NOMO-1 treated with dmso at 0.1 percent for 144 hours (cell line): ENCODE results near the gene CERS4.
"Not testable (repeated sequence)": the region's sequence is repeated elsewhere in the genome, so short reads cannot be mapped to it uniquely, and the experiment has no call there.

Source experiments
- DNase-seq: peaks from one replicate; lab custom pipeline; 2025; ENCODE audit not compliant: unreplicated experiment; lab: John Stamatoyannopoulos, UW

The CERS4 gene

DNA sequence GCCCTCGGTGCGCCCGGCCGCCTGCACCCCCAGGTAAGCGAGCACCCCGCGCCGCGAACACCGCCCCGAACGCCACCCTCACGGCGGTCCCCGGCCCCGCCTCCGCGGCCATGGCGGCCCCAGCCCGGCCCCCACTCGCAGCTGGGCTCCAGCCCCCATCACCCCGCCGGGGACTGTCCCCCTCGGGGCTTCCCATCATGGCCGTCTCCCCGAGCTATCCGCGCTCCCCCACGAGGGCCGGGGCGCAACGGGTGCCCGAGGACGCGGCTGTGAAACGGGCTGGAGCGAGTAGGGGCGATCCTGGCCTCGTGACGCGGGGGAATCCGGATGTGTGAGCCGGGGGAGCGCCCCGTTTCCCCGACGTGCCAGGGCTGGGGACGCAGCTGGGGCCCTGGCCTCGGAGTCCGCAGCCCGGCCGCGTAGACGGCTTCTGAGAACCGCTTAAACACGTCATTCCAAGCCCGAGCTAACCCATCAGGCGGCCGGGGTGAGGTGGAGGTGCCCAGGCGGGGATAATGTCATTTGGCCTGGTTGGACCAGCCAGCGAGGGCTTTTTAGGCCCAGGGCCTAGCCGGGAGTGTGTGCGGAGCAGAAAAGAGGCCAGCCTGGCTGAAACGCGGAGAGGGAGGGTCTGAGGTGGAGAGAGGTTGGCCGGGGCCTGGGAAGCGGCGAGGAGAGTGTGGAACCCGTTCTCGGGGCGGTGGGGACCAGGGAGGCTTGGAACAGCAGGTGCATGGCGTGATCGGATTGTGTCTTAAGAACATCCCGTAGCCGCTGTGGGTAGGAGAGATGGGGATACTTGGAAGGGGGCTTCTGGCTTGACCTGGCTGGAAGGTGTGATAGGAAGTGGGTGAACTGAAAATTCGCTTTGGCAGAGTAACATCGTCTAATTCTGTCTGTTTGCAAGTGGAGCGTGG lies 550 bp downstream of the CERS4 start:
- no peak for DNase-seq

DNA sequence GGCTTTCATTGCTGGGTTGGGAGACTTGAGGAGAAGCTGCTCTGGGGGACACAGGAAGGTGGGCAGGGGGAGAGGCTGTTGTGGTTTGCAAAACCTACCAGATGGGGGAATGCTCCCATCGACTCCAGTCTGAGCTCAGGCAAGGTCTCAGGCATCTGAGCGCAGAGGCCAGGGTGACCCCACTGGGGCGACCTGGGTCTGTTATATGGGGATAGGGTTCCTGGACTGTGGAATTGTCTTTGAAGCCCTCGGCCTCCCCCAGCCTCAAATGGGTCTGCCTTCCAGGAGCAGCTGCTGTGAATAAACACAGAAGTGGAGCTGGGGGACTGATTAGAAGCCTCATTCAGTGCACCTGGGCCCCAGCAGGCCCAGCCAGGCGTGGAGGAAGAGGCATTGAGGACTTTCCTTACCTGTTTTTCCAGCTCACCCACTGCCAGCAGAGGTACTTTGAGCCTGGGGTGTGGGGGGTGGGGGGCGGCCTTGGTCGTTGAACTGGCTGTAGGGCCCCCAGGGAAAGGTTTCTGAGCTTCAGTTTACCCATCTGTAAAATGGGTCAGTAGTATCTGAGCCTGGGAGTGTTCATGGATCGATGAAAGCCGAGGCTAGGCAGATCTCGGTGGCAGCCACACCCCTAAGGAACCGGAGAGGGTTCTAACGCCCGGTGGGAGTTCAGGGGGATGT lies 1.4 kb downstream of the CERS4 start:
- DNase-seq = no peak

DNA sequence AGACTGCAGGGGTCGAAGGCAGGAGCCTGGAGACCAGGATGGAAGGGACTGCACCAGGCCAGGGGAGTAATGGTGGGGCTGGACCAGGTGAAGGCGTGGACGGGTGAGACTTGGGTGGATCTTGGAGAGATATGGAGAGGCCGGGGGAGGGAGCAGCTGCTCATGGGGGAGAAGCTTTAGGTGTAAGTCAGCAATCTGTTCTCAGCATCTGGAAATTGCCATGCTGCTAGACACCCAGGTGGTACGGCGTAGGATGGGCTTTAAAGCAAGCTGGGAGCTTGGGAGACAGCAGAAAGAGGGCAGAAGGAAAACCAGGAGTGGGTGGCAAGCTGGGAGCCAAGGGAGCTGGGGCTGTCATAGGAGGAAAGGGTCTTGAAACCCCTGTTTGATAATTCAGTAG lies 3.0 kb downstream of the CERS4 start:
- DNase-seq = no peak

DNA sequence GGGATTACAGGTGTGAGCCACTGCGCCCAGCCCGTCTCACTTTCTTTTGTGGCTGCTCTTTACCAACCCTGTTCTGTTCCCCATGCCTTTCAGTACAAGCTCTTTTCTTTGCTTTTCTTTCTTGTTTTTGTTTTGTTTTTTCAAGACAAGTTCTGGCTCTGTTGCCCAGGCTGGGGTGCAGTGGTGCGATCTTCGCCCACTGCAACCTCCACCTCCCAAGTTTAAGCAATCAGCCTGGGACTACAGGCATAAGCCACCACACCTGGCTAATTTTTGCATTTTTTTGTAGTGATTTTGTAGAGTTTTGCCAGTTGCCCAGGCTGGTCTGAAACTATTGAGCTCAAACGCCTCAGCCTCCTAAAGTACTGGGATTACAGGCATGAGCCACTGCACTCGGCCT lies 3.7 kb downstream of the CERS4 start:
- DNase-seq = no peak

DNA sequence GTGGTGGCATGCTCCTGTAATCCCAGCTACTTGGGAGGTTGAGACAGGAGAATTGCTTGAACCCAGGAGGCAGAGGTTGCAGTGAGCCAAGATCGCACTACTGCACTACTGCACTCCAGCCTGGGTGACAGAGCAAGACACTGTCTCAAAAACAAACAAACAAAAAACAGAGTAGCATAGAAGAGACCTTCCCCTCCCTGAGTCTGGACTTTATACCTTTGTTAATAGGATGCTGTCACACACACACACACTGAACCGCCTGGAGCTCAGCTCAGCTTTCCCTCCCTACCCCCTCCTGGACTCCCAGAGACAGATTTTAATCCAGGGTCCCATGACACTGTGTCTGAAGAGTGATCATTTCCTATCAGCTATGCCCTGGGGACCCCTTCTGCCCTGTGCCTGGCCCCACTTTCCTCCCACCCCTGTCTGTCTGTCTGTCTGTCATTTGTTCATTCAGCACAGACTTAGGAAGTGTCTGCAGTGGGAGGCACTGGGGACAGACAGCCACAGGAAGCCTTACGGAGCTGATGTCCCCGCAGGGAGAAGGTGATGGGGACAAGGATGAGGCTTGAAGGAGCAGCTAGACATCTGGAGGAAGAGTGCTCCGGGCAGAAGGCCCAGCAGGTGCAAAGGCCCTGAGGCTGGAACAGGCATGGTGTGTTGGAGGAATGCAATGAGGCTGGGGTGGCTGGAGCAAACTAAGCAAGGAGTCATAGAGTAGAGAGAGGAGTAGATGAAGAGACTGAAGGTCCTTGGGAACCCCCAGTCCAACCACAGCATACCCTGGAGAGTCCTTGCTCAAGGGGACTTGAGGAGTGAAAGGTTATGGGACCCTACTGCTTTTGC lies 4.9 kb downstream of the CERS4 start:
- DNase-seq = no peak

DNA sequence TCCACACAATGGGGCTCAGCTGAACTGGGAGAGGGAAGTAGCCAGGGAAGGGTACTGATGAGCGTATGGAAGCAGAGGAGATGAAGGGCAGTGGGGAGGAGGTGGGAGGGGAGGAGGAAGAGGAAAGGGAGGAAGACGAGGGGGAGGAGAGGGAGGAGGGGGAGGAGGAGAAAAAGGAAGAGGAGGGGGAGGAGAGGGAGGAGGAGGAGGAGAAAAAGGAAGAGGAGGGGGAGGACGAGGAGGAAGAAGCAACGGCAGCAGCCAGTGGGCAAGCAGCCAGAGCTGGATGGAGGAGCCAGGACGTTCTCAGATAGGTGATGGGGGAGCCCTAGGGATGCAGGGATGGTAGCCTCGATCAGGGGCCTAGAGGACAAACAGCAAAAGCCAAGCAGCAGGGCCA lies 5.6 kb downstream of the CERS4 start:
- no peak for DNase-seq

DNA sequence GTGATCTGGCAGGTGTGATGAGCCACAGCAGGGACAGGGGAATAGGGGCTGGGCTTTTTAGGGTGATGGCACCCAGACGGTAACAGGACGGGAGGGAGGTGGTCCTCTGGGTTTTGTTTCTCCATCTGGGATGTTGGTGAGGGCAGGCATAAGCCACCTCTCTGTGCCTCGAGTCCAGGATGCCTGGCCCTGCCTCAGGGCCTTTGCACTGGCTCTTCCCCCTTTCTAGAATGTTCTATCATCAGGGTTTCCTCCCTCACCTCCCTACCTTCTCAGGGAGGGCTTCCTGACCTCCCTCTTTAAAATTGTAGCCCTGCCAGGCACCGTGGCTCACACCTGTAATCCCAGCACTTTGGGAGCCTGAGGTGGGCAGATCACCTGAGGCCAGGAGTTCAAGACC lies 6.6 kb downstream of the CERS4 start:
- no peak for DNase-seq

DNA sequence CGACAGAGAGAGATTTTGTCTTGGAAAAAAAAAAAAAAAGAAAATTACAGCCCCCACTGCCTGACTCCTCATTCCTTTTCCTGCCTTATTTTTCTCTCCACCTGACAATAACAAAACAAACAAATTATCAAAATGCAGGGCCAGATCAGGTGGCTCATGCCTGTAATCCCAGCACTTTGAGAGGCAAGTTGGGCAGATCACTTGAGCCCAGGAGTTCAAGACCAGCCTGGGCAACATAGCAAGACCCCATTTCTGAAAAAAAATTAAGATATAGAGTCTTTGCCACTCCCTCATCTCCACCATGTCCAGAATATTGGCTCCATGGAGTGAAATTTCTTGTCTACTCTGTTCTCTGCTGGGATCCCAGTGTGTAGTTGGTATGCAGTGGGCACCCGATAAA lies 7.2 kb downstream of the CERS4 start:
- no peak for DNase-seq

DNA sequence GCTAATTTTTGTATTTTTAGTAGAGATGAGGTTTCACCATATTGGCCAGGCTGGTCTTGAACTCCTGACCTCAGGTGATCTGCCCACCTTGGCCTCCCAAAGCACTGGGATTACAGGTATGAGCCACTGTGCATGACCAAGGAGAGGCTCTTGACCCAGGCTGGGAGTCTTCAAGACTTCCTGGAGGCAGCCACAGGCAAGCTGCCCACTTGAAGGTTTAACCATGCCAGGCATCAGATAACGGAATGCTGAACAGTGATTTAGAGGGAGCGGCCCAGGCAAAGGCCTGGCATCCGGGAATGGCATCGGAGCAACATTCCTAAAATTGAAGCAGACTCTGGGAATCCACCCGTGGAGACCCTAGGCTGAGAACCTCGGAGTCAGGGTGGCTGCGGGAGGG lies 9.0 kb downstream of the CERS4 start:
- not testable (repeated sequence) for DNase-seq

DNA sequence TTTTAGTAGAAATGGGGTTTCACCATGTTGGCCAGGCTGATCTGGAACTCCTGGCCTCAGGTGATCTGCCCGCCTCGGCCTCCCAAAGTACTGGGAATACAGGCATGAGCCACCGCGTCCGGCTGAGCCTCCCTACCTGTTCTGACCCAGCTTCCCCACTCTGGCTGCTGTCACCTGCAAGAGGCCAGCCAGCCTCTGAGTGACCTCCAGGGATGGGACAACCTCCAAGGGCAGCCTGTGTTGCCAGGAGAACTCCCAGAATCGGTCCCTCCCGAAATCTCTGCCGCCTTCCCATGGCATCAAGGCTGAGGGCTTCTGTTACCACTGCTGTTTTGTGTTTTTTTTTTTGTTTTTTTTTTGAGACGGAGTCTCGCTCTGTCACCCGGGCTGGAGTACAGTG lies 11.3 kb downstream of the CERS4 start:
- DNase-seq = no peak

DNA sequence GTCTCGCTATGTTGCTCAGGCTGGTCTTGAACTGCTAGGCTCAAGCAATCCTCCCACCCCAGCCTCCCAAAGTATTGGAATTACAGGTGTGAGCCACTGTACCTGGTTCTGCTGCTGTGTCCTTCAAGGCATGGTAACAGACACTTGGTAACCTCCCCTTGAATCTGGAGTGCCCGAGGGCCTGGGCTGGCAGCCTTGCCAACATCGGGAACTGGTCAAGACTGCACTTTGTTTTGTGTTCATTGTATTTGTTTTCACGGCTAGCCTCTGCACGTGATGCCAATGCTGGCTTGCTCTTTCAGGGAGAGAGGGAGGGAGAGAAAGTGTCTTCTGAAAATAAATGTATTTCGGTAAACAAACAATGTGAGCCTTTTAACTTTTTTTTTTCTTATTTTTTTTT lies 12.0 kb downstream of the CERS4 start:
- no peak for DNase-seq

DNA sequence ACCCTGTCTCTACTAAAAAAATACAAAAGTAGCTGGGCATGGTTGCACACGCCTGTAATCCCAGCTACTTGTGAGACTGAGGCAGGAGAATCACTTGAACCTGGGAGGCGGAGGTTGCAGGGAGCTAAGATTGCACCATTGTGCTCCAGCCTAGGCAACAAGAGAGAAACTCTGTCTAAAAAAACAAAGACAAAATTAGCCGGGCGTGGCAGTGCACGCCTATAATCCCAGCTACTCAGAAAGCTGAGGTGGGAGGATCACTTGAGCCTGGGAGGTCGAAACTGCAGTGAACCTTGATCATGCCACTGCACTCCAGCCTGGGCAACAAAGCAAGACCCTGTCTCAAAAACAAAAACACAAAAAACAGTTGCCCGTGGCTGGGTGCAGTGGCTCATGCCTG lies 14.3 kb downstream of the CERS4 start:
- DNase-seq = not testable (repeated sequence)

DNA sequence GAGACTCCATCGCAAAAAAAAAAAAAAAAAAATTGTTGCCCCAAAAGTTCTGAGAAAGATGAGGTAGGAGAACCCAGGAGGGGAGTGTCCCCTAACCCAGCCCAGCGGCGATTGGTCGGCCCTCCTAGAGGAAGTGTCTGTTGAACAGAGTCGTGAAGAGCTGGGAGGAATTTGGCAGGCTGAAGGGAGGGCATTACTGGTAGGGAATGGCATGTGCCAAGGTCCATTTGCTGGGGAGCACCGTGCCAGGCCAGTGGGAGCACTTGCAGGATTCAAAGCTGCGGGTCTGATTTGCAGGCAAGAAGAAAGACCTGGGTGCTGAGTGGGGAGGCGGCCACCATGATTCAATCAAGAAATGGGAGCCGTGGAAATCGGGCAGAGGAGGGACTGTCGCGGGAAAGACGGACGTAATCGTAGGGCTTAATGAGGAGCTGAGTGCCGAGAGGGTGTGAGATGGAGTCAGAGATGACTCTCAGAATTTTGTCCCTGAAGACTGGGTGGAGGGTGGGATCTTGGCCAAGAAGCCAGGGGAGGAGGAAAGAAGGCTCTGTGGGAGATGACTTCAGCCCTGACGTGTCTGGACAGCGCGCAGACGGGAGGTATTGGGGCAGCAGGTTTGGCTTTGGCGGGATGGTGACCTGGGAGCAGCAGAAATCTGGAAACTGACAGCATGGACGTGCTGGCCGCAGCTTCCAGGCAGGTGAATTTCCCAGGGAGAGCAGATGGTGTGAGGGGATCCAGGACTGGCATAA lies 15.4 kb downstream of the CERS4 start:
- DNase-seq = no peak

DNA sequence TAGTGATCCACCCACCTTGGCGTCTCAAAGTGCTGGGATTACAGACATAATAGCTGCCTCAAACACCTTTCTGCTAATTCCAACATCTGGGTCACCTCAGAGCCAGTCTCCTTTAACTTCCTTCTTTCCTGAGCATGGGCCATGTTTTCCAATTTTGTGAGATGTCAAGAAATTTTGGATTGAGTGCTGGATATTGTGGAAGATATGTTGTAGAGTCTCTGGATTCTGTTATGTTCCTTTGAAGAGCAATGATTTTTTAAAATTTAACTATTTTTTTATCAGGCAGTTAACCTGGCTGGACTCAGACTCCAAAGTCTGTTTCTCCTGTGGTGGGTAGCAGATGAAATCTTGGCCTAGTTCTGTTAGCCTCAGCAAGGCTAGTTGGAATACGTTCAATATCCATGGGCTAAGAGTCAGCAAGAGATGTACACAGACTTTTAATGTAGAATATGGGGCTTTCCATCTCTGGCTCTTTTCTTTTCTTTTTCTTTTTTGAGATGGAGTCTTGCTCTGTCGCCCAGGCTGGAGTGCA lies 22.0 kb downstream of the CERS4 start:
- no peak for DNase-seq

DNA sequence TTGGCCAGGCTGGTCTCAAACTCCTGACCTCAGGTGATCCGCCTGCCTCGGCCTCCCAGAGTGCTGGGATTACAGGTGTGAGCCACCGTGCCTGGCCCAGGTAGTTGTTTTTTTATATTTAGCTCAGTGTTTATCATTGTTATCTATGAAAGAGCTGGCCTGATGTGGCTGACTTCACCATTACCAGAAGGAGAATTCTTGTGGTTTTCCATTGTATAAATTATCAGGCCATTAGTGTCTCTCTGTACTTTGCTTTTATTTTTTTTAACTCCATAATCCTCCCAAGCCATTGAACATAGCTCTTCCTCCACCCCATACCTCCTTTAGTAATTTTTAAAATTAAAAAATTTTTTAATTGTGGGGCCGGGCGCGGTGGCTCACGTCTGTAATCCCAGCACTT lies 24.2 kb downstream of the CERS4 start:
- DNase-seq = no peak

DNA sequence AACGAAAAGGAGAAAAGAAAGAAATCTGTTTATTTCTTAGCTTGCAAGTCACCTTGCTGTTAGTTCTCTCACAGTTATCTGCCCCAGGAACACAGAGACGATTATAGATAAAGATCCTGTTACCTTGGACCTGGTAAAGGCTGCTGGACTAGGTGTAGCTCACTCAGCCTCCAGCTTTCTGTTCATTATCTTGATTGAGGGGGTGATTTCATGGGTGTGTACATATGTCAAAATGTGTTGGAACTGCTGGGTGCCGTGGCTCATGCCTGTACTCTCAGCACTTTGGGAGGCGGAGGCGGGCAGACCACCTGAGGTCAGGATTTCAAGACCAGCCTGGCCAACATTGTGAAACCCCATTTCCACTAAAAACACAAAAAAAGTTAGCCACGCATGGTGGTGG lies 27.9 kb downstream of the CERS4 start:
- DNase-seq = no peak

DNA sequence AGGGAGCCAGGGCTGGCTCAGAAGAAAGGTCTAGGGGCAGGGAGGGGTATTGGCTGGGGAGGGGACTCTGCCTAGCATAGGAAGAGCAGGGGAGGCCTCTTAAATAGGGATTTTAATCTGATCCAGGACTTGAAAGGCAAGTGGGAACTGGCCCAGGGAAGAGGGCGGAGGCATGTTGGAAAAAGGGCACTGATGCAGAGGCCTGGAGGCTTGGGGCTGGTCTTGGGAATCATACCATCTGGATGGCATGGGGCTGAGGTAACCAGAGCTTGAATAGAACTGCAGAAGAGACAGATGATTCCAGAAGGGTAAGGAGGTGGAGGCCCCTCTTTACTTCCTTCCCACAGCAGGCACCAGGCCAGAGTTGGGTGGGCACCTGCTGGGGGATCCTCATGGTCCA lies 29.1 kb downstream of the CERS4 start:
- DNase-seq = no peak

DNA sequence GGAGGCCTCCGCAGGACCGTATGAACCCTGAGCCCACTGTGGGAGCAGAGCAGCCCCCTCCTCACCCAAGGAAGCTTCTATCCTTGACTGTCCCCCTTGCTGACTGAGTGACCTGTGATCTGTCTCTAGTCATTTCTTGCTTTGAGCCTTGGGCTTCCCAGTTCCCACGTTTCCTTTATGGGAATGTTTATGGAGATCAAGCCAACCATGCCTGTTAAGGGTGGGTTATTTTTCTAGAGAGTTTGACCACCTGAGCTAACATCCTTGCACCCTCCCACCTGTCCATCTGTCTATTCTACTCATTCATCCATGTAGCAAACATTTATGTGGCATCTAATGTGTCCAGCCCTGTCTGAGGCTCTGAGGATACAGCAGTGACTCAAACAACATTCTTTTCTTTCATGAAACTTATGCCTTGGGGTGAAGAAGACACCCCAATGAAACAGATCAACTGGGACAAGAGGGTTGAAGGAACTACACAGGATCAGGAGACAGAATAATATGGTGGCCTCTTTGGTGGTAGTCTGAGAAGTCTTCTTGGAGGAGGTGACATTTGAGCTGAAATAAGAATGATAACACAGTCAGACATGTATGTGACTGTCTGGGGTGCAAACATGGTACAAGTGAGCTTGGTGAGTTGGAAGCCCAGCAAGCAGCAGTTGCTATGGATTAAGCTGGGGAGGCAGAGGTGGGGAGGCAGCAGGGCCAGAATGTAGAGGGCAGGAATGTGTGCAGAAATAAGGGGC lies 30.5 kb downstream of the CERS4 start:
- no peak for DNase-seq

DNA sequence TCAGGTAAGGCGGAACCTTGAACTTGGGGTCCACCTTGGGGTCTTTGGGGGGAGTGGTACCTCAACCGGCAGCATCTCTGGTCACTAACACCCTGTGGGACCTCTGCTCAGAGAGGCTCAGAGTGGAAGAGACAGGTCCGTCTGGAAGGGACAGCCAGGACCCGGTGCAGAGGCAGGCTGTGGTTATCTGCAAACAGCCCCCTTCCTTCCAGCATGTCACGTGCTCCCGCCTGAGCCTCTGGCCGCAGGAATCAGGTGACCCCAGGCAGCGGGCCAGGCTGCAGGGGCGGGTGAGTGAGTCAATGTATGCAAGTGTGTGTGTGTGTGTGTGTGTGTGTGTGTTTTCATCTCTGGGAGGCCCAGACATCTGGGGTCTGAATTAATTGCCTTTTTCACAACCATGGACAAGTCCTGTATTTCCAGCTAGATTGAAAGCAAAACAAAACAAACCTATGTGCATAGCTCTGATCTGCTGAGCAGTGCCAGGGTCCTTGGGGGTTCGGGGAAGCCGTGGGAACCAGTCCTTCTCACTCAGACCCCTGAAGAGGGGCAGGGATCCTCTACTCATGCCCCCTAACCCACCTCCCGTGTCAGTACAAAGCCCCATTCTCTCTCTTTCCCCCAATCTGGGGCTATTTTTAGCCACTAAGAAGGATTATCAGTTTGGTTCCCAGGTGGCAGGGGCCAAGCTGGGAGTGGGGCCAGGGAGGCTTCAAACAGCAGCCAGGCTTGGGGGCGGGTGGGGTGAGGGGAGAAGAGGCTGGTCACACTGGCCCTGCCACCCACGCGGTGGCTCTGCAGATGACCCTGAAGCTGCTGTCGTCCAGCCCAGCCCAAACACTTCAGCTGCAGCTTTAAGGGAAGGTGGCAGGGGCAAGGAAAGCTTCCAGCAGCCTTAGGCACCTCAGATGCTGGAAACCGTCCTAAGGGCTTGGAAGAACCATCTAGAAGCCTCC lies 31.4 kb downstream of the CERS4 start:
- peak; percentile 78 for DNase-seq
